ENCODE data around the gene GPAT3. TPM values are rescaled to one million over a fixed set of nuclear protein-coding genes. Genes with fewer than 3 reads are reported as not detected.

The GPAT3 gene
- total and polyA plus RNA-seq, 3 donors from 2014 or later = 5.7 to 16.2 (median 6.4) TPM

GRCh38 chr4:83639849-83640493, 104.1 kb downstream of the GPAT3 start:
- intact Hi-C loops (cut with DNase I; ENCODE audit: low total_unique reads) = loop anchor here (10.0 kb wide), 1 partner anchor 135 kb away; no protein-coding TSS in a partner anchor
- Histone ChIP-seq H3K9me3 (no peaks in the 10 kb centered on the region), H3K27ac (no peak overlapping the region), H3K36me3 (ENCODE audit: low read depth, missing control alignments) (no peaks in the 10 kb centered on the region), H3K27me3 (no peaks in the 10 kb centered on the region), H3K4me1 (no peaks in the 10 kb centered on the region), H3K4me3 (no peak overlapping the region)
- peak; percentile 62 to 81 (median 81) for TF ChIP-seq CTCF (IDR thresholded peaks at IDR 0.05)
- no peak for TF ChIP-seq POLR2A (IDR thresholded peaks at IDR 0.05)
- DNase-seq = peak; percentile 82
- 20 to 29% methylated on average over 5 of the region's 5 CpGs for WGBS, 2 donors

GRCh38 chr4:83643036-83643435, 107.1 kb downstream of the GPAT3 start:
- Histone ChIP-seq H3K4me3 (no peak overlapping the region), H3K9me3 (no peaks in the 10 kb centered on the region), H3K36me3 (ENCODE audit: low read depth, missing control alignments) (no peaks in the 10 kb centered on the region), H3K4me1 (no peaks in the 10 kb centered on the region), H3K27me3 (no peaks in the 10 kb centered on the region), H3K27ac (no peak overlapping the region)
- no peak for DNase-seq
- intact Hi-C loops (cut with DNase I; ENCODE audit: low total_unique reads) = no loop called here
- TF ChIP-seq POLR2A (IDR thresholded peaks at IDR 0.05) (no peak), CTCF (IDR thresholded peaks at IDR 0.05) (no peak)
- WGBS, 2 donors = 84 to 88% methylated on average over 4 of the region's 4 CpGs

- H3K27me3 ChIP-seq = no peaks in the 10 kb centered on the region
- 3 to 7% methylated on average over 5 of the region's 5 CpGs for WGBS, 2 donors
- H3K4me1 ChIP-seq = no peaks in the 10 kb centered on the region
- TF ChIP-seq POLR2A (IDR thresholded peaks at IDR 0.05) = no peak
- peak; percentile 84 to 90 (median 87) for TF ChIP-seq CTCF (IDR thresholded peaks at IDR 0.05)
- intact Hi-C loops (cut with DNase I; ENCODE audit: low total_unique reads) = no loop called here
- no peak overlapping the region for H3K27ac ChIP-seq
- H3K4me3 ChIP-seq = no peak overlapping the region
- peak; percentile 30 for DNase-seq
- no peaks in the 10 kb centered on the region for H3K9me3 ChIP-seq
- H3K36me3 ChIP-seq (ENCODE audit: low read depth, missing control alignments) = no peaks in the 10 kb centered on the region
Observed at GRCh38 chr4:83644677-83645659, 109.1 kb downstream of the GPAT3 start.

- Histone ChIP-seq H3K4me1 (no peaks in the 10 kb centered on the region), H3K36me3 (ENCODE audit: low read depth, missing control alignments) (no peaks in the 10 kb centered on the region), H3K27me3 (no peaks in the 10 kb centered on the region), H3K27ac (no peak overlapping the region), H3K9me3 (no peaks in the 10 kb centered on the region), H3K4me3 (no peak overlapping the region)
- TF ChIP-seq POLR2A (IDR thresholded peaks at IDR 0.05) (no peak), CTCF (IDR thresholded peaks at IDR 0.05) (no peak)
- 66 to 69% methylated on average over 7 of the region's 7 CpGs for WGBS, 2 donors
- DNase-seq = no peak
- intact Hi-C loops (cut with DNase I; ENCODE audit: low total_unique reads) = no loop called here
Observed at GRCh38 chr4:83646538-83647239, 110.8 kb downstream of the GPAT3 start.

Measured in testis (tissue), 3 donors.